Hepatocyte (in vitro differentiated cells): ENCODE measurements around the gene OTULIN.

ENCODE experiments used
- CTCF ChIP-seq: fragments of 200-600 bp; sonication (generic); IDR thresholded peaks from 2 replicates; pipeline ENCODE4 v1.5.1; 2016; ENCODE audit warnings: antibody characterized with exemption, mild to moderate bottlenecking; ENCODE audit not compliant: poor library complexity
- EZH2 ChIP-seq: fragments of 200-600 bp; sonication (generic); IDR thresholded peaks from 2 replicates; pipeline ENCODE4 v1.6.1; 2016; ENCODE audit warnings: antibody characterized with exemption, mild to moderate bottlenecking, borderline replicate concordance

GRCh38 chr5:14700478-14701436, 36.2 kb downstream of the OTULIN start:
- TF ChIP-seq CTCF: no peak
- TF ChIP-seq EZH2: no peak
